ENCODE data around the gene LDB1. TPM values are rescaled to one million over a fixed set of nuclear protein-coding genes. Genes with fewer than 3 reads are reported as not detected.

LDB1 gene
- total RNA-seq, 1 donor from 2014 or later = 39.1 TPM

DNA sequence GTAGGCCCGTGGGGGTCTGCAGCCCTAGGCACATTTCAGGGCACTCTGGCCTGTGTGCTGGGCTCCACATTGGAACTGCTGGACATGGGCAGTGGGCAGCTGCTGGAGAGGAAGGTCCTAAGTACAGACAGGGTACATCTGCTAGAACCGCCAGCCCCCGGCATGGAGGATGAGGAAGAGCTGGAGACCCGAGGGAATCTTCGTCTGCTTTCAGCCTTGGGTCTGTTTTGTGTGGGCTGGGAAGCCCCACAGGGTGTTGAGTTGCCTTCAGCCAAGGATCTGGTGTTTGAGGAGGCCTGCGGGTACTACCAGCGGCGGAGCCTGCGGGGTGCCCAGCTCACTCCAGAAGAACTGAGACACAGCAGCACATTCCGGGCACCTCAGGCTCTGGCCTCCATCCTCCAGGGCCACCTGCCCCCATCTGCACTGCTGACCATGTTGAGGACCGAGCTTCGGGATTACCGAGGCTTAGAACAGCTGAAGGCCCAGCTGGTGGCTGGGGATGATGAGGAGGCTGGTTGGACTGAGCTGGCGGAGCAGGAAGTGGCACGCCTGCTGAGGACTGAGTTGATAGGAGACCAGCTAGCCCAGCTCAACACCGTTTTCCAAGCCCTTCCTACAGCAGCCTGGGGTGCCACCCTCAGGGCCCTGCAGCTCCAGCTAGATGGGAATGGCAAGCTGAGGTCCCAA, 53.6 kb downstream of the LDB1 start:
- peak; percentile 58 for DNase-seq (ENCODE audit: low read depth)

DNA sequence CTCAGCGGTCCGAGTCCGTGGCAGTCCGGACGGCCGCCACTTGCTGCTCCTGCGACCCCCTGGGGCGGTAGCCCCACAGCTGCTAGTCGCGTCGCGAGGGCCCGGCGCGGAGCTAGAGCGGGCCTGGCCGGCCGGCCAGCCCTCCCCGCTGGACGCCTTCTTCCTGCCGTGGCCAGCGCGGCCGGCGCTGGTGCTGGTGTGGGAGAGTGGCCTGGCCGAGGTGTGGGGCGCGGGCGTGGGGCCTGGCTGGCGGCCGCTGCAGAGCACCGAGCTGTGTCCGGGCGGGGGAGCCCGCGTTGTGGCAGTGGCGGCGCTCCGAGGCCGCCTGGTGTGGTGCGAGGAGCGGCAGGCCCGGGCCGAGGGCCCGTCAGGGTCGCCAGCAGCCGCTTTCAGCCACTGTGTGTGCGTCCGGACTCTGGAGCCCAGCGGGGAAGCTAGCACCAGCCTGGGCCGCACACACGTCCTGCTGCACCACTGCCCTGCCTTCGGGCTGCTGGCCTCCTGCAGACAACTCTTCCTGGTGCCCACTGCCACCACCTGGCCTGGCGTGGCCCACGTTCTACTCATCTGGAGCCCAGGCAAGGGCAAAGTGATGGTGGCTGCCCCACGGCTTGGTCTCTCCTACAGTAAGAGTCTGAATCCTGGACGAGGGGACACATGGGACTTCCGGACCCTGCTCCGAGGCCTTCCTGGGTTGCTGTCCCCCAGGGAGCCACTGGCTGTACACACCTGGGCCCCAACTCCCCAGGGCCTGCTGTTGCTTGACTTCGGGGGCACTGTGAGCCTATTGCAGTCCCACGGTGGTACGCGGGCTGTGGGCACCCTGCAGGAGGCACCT, 54.4 kb downstream of the LDB1 start:
- DNase-seq (ENCODE audit: low read depth) = peak; percentile 46

DNA sequence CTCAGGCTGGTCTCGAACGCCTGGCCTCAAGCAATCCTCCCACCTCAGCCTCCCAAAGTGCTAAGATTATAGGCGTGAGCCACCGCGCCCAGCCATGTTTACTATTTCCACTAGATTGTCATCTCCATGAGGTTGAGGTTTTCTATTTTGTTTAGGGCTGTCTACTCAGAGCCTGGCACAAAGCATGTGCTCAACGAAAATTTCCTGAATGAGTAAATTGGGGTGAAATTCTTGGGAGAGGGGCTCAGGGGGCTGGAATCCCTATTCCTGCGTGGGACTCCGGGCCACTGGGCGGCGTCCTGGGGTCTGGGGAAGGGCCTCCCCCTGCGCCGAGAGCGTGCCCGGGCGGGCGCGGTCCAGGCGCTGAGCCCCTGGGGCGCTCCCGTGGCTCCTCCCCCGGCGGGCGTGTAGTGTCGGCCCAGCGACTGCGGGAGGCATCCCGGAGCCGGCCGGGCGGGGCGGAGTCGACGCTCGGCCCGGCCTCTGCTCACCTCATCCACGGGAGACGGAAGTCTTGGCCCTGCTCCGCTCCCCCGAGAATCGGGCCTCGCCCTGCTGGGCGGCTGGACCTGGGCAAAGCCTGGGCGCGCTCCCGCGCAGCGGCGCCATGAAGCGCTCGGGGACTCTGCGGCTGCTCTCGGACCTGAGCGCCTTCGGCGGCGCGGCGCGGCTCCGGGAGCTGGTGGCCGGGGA, 55.2 kb downstream of the LDB1 start, which contains the start of gene HPS6:
HPS6 (plus strand) TSS at position 482 of the 693 bp plus-strand sequence; CDS start at position 608, 126 bp downstream.
- peak; percentile 94 for DNase-seq (ENCODE audit: low read depth)

DNA sequence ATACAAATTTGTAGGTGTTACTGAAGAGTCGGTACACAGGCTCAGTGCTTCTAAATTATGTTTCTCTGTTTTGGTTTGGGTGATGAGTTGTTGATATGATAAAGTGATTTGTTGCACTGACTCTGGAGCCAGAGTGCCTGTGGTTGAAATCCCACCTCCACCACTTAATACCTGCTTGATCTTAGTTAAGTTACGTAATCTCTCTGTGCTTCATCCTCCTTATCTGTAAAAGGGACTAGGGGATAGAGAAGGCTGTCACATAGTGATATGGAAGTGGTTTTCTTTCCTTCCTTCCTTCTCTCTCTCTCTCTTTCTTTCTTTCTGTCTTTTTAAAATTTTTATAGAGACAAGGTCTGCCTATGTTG, 55.7 kb downstream of the LDB1 start:
- DNase-seq (ENCODE audit: low read depth) = no peak

DNA sequence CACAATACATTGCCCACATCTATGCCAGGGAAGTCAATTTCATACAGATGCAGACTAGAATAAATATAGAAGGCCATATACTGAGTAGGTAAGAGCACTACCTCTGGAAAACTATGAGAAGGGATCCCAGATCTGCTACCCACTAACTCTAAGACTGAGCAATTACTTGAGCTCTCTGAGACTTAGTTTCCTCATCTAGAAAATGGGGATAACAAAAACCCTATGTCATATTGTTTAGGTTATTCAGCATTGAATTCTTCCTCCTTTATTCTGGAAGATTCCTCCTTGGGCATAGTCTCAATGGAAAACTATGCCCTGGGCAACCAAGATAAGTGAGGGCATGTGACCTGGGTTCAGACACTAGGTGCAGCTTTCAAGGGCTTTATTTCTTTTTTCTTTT, 60.2 kb downstream of the LDB1 start:
- no peak for DNase-seq (ENCODE audit: low read depth)

Other genes starting within 250 kb of the LDB1 start
- 7.4 and 7.6 TPM in 2 replicates for gene ARMH3, start 64.2 kb downstream of the LDB1 start, total RNA-seq
- 34.2 and 37.8 TPM in 2 replicates for gene HPS6, start 55.0 kb downstream of the LDB1 start, total RNA-seq
- gene PPRC1, start 12.7 kb upstream of the LDB1 start, total RNA-seq = 18.4 and 18.8 TPM in 2 replicates
- gene NOLC1, start 32.0 kb upstream of the LDB1 start, total RNA-seq = 53.4 and 75.6 TPM in 2 replicates
- 5.0 and 5.6 TPM in 2 replicates for gene ELOVL3, start 105.9 kb upstream of the LDB1 start, total RNA-seq
- gene PITX3, start 121.1 kb upstream of the LDB1 start, total RNA-seq = 11.6 and 18.1 TPM in 2 replicates
- gene GBF1, start 125.2 kb upstream of the LDB1 start, total RNA-seq = 62.8 and 63.6 TPM in 2 replicates